Peyer's patch (tissue), 4 donors: ENCODE data around the gene NFE2. TPM values are rescaled to one million over a fixed set of nuclear protein-coding genes. Genes with fewer than 3 reads are reported as not detected.
A peak's percentile ranks its signal among the peaks of the same experiment; 100 is the strongest.
"Not testable (repeated sequence)": the region's sequence is repeated elsewhere in the genome, so short reads cannot be mapped to it uniquely, and the experiment has no call there.

Experiments
- DNase-seq, 3 donors: peaks; one replicate each; pipeline ENCODE4 v3.0.0-alpha.2; 2017 to 2019
- H3K27ac ChIP-seq, 4 donors: fragments of 200-600 bp; sonication (generic); one replicate each; pipeline ENCODE4 v1.5.1; 2016 to 2019
- H3K27me3 ChIP-seq, 2 donors: fragments of 200-600 bp; sonication (generic); one replicate each; pipeline ENCODE4 v1.5.1; 2019
- H3K36me3 ChIP-seq, 3 donors: fragments of 200-600 bp; sonication (generic); one replicate each; pipeline ENCODE4 v1.5.1; 2016 to 2019
- H3K4me1 ChIP-seq, 4 donors: fragments of 200-600 bp; sonication (generic); one replicate each; pipeline ENCODE4 v1.5.1; 2016 to 2019
- H3K4me3 ChIP-seq, 4 donors: fragments of 200-600 bp; sonication (generic); 1 replicate in 3 of 4; 2 replicates in 1 of 4; pipeline ENCODE4 v1.5.1; 2016 to 2019; ENCODE audit warnings: mild to moderate bottlenecking in 1 of 4
- H3K9me3 ChIP-seq, 4 donors: fragments of 200-600 bp; sonication (generic); one replicate each; pipeline ENCODE4 v1.5.1; 2016 to 2019; ENCODE audit warnings: mild to moderate bottlenecking in 1 of 4
- CTCF ChIP-seq, 6 experiments: fragments of 450-650 bp in 4 of 6; fragments of 200-600 bp in 2 of 6; sonication (generic) in 1 of 6; IDR thresholded peaks; one replicate each; pipeline ENCODE4 v1.5.1; 2017 to 2019; ENCODE audit warnings: antibody characterized with exemption in 6 of 6, mild to moderate bottlenecking in 3 of 6, moderate library complexity in 1 of 6
- POLR2A ChIP-seq, 2 donors: fragments of 450-650 bp; IDR thresholded peaks; one replicate each; pipeline ENCODE4 v1.5.1; 2017; ENCODE audit warnings: antibody characterized with exemption in 2 of 2, mild to moderate bottlenecking in 2 of 2, moderate library complexity in 2 of 2
- total RNA-seq, 4 donors: library from RNA; depleted of rRNA; stranded (reverse); fragments of >200 nt; gene quantifications; one replicate each; pipeline ENCODE4 v1.1.0, GENCODE V29; 2016

Gene NFE2
- total RNA-seq, 4 donors from 2014 or later: not detected

GRCh38 chr12:54286042-54287030 is 14.5 kb downstream of the NFE2 start:
- H3K9me3 ChIP-seq: no peaks in the 10 kb centered on the region
- H3K36me3 ChIP-seq: peaks cover 0 to 64% (median 0%) of the 10 kb centered on the region in 3 donors
- TF ChIP-seq POLR2A (IDR thresholded peaks at IDR 0.05) (no peak), CTCF (IDR thresholded peaks at IDR 0.05) (no peak)
- H3K4me3 ChIP-seq: peak overlapping the region in 1 of 4 donors; percentile 23
- H3K27me3 ChIP-seq: no peaks in the 10 kb centered on the region
- H3K4me1 ChIP-seq: peaks cover 0 to 69% (median 14%) of the 10 kb centered on the region in 4 donors
- DNase-seq: no peak
- H3K27ac ChIP-seq: peak overlapping the region in 2 of 4 donors; percentile 11 to 13

GRCh38 chr12:54285150-54286041 is 15.4 kb downstream of the NFE2 start:
- peaks cover 0 to 69% (median 14%) of the 10 kb centered on the region in 4 donors for H3K4me1 ChIP-seq
- TF ChIP-seq CTCF (IDR thresholded peaks at IDR 0.05) (peak in 1 of 6 experiments; percentile 6), POLR2A (IDR thresholded peaks at IDR 0.05) (no peak)
- H3K36me3 ChIP-seq: peaks cover 0 to 64% (median 0%) of the 10 kb centered on the region in 3 donors
- no peaks in the 10 kb centered on the region for H3K27me3 ChIP-seq
- peak overlapping the region in 1 of 4 donors; percentile 23 for H3K4me3 ChIP-seq
- no peak for DNase-seq
- no peaks in the 10 kb centered on the region for H3K9me3 ChIP-seq
- peak overlapping the region in 2 of 4 donors; percentile 0 to 13 for H3K27ac ChIP-seq

GRCh38 chr12:54284070-54284780 is 16.6 kb downstream of the NFE2 start:
- DNase-seq, H3K27me3 ChIP-seq, H3K27ac ChIP-seq, H3K9me3 ChIP-seq: not testable (repeated sequence)
- H3K4me1 ChIP-seq: peaks cover 0 to 69% (median 14%) of the 10 kb centered on the region in 4 donors
- H3K36me3 ChIP-seq: peaks cover 0 to 64% (median 0%) of the 10 kb centered on the region in 3 donors
- H3K4me3 ChIP-seq: peak overlapping the region in 1 of 4 donors; percentile 76

- Histone ChIP-seq H3K4me3 (peak overlapping the region in 3 of 4 donors; percentile 5 to 76 (median 37)), H3K27ac (no peak overlapping the region), H3K27me3 (no peaks in the 10 kb centered on the region), H3K36me3 (peaks cover 0 to 58% (median 0%) of the 10 kb centered on the region in 3 donors), H3K9me3 (no peaks in the 10 kb centered on the region), H3K4me1 (peaks cover 0 to 70% (median 18%) of the 10 kb centered on the region in 4 donors)
- no peak for DNase-seq
- TF ChIP-seq CTCF (IDR thresholded peaks at IDR 0.05) (no peak), POLR2A (IDR thresholded peaks at IDR 0.05) (no peak)
Observed at GRCh38 chr12:54282949-54283593, 17.7 kb downstream of the NFE2 start.

GRCh38 chr12:54281694-54282093 is 19.1 kb downstream of the NFE2 start:
- H3K36me3 ChIP-seq: peaks cover 0 to 45% (median 0%) of the 10 kb centered on the region in 3 donors
- not testable (repeated sequence) for DNase-seq, H3K9me3 ChIP-seq, H3K27me3 ChIP-seq
- peak overlapping the region; percentile 90 to 97 (median 95) for H3K27ac ChIP-seq
- peak overlapping the region; percentile 64 to 77 (median 73) for H3K4me3 ChIP-seq
- peaks cover 0 to 62% (median 22%) of the 10 kb centered on the region in 4 donors for H3K4me1 ChIP-seq

- H3K4me3 ChIP-seq: peak overlapping the region; percentile 64 to 77 (median 73)
- DNase-seq, H3K9me3 ChIP-seq, H3K27me3 ChIP-seq: not testable (repeated sequence)
- peak overlapping the region; percentile 90 to 97 (median 95) for H3K27ac ChIP-seq
- H3K4me1 ChIP-seq: peaks cover 0 to 58% (median 22%) of the 10 kb centered on the region in 4 donors
- peaks cover 0 to 40% (median 0%) of the 10 kb centered on the region in 3 donors for H3K36me3 ChIP-seq
Observed at GRCh38 chr12:54281261-54281638, 19.6 kb downstream of the NFE2 start.
